HepG2 (cell line): ENCODE results near the gene LZTS2. TPM values are rescaled to one million over a fixed set of nuclear protein-coding genes. Genes with fewer than 3 reads are reported as not detected.

Experiments
- ATF6 ChIP-seq: sonication (generic); formaldehyde crosslinking; conservative IDR thresholded peaks from 2 replicates; pipeline ENCODE4 v1.4.0; 2020; ENCODE audit warnings: missing genetic modification reagents
- DNMT3B ChIP-seq: conservative IDR thresholded peaks from 2 replicates; pipeline ENCODE4 v1.6.1; 2016; ENCODE audit warnings: missing biosample characterization, control low read depth
- GZF1 ChIP-seq: sonication (generic); formaldehyde crosslinking; IDR thresholded peaks from 2 replicates; pipeline ENCODE4 v1.5.1; 2020; ENCODE audit warnings: mild to moderate bottlenecking, missing genetic modification reagents
- MAFK ChIP-seq, 2 experiments: IDR thresholded peaks in 1 of 2; conservative IDR thresholded peaks in 1 of 2; 2 replicates each; pipeline ENCODE4 v1.6.1; 2011; ENCODE audit warnings: improper control_type of control experiment in 2 of 2, low read length in 2 of 2
- MTF1 ChIP-seq: sonication (generic); formaldehyde crosslinking; IDR thresholded peaks from 2 replicates; pipeline ENCODE4 v1.5.0; 2020; ENCODE audit warnings: missing genetic modification reagents
- RXRA ChIP-seq: sonication (generic); formaldehyde crosslinking; IDR thresholded peaks from 2 replicates; pipeline ENCODE4 v1.5.1; 2020; ENCODE audit warnings: missing genetic modification reagents
- ZFYVE20 ChIP-seq: sonication (generic); formaldehyde crosslinking; IDR thresholded peaks from 2 replicates; pipeline ENCODE4 v1.8.0; 2023; ENCODE audit warnings: low read depth, mild to moderate bottlenecking, moderate library complexity, missing genetic modification reagents, borderline replicate concordance
- ZNF207 ChIP-seq: fragments of 450-650 bp; IDR thresholded peaks from 2 replicates; pipeline ENCODE4 v1.6.1; 2016; ENCODE audit warnings: antibody characterized with exemption, borderline replicate concordance
- ZNF274 ChIP-seq: sonication (generic); formaldehyde crosslinking; IDR thresholded peaks from 2 replicates; pipeline ENCODE4 v1.5.1; 2020; ENCODE audit warnings: mild to moderate bottlenecking, missing genetic modification reagents
- ZNF576 ChIP-seq: sonication (generic); formaldehyde crosslinking; IDR thresholded peaks from 2 replicates; pipeline ENCODE4 v1.4.0; 2020; ENCODE audit warnings: mild to moderate bottlenecking, missing genetic modification reagents
- ZNF589 ChIP-seq: sonication (generic); formaldehyde crosslinking; conservative IDR thresholded peaks from 2 replicates; pipeline ENCODE4 v1.8.0; 2022; ENCODE audit warnings: mild to moderate bottlenecking, moderate library complexity, missing genetic modification reagents
- polyA plus RNA-seq, 8 experiments: library from polyadenylated mRNA; depleted of rRNA in 3 of 8; stranded (reverse) in 7 of 8; unstranded in 1 of 8; fragments of >200 nt; fragmentation: Illumina TruSeq in 4 of 8; extraction: Trizol in 4 of 8; gene quantifications; 2 replicates each; pipeline versions ENCODE4 v1.2.1 to v1.2.3, GENCODE V29; 2011 to 2016; ENCODE audit warnings: low read depth in 4 of 8, missing spikeins in 1 of 8, mixed read lengths in 1 of 8; ENCODE audit not compliant: insufficient read depth in 1 of 8
- total RNA-seq, 5 experiments: library from RNA; depleted of rRNA; stranded (reverse); fragments of >200 nt; fragmentation: Illumina TruSeq; extraction: Trizol; gene quantifications; 2 replicates each; pipeline ENCODE4 v1.2.3, GENCODE V29; 2016; ENCODE audit warnings: low read depth in 1 of 5
- TF ChIP-seq, protein P1 (sequence below): sonication (generic); formaldehyde crosslinking; IDR thresholded peaks from 2 replicates; pipeline ENCODE4 v1.9.0; 2021; ENCODE audit warnings: missing genetic modification reagents, borderline replicate concordance
- TF ChIP-seq, protein P2 (sequence below): sonication (generic); formaldehyde crosslinking; IDR thresholded peaks from 2 replicates; pipeline ENCODE4 v1.5.0; 2020; ENCODE audit warnings: missing genetic modification reagents, mild to moderate bottlenecking, borderline replicate concordance
- TF ChIP-seq, protein P3 (sequence below), 2 experiments: sonication (generic) in 1 of 2; formaldehyde crosslinking in 1 of 2; IDR thresholded peaks; 2 replicates each; pipeline versions ENCODE4 v1.6.1 to v1.9.0; 2014 to 2022; ENCODE audit warnings: antibody characterized with exemption in 1 of 2, borderline replicate concordance in 1 of 2, inconsistent platforms in 1 of 2, low read depth in 1 of 2, missing genetic modification reagents in 1 of 2

The LZTS2 gene
- total and polyA plus RNA-seq, 2 of the 13 experiments (the other 11 are each of a cell fraction or from before 2014, with no cell fraction given), result 43.6 to 65.6 TPM

DNA sequence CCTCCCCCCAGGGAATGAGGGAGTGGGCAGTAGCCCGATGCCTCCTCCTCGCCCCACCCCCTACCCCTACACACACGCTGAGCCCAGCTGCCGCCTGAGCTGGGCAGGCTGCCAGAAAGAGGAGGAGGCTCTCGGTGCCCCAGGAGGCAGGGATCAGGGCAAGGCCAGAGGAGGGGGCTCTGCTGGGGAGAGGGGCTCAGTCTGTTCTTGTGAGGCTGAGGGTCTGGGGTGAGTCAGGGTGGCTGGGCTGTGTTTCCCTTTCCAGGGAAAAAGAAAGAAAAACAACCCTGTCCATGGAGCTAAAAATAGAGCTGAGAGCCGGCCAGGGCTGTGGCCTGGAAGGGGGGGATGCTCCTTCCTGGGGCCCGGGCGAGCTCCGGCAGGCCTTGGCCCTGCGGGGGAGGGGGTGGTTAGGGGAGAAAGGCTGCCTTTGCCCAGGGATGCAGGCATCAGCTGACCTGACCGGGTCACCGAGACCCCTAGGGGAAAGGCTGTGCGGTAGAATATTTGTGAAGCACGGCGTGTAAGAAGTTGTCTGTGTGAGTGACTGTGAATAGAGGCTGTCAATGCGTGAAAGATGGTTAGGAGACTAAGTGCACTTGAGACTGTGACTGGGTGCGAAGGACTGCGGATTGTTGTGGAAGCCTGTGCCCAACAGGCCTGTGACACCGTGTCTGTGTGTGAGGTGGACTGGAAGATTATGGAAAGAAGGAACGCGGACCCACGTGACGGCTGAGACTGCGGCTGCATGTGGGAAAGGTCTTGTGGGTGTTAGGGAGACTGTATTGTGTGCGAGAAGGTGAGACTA lies 1.2 kb upstream of the LZTS2 start (continued):
- TF ChIP-seq DNMT3B (CRISPR knock-in tag) (no peak; the same call in 1 of the 2 replicates), ZNF274 (CRISPR knock-in tag) (no peak), MTF1 (CRISPR knock-in tag) (no peak), RXRA (CRISPR knock-in tag) (no peak), ZNF589 (CRISPR knock-in tag) (no peak), ZNF207 (no peak), GZF1 (CRISPR knock-in tag) (0 out of 2 replicates have a peak, but pooled peaks have one; percentile 3), ATF6 (CRISPR knock-in tag) (no peak), MAFK (conservative IDR thresholded peaks at IDR 0.05 in 1 of 2, IDR thresholded peaks at IDR 0.05 in 1 of 2; ENCODE audit: low read length in 2 of 2) (no peak), ZFYVE20 (CRISPR knock-in tag) (0 out of 2 replicates have a peak, but pooled peaks have one; percentile 32), ZNF576 (CRISPR knock-in tag) (no peak)
- TF ChIP-seq, protein P1, sequence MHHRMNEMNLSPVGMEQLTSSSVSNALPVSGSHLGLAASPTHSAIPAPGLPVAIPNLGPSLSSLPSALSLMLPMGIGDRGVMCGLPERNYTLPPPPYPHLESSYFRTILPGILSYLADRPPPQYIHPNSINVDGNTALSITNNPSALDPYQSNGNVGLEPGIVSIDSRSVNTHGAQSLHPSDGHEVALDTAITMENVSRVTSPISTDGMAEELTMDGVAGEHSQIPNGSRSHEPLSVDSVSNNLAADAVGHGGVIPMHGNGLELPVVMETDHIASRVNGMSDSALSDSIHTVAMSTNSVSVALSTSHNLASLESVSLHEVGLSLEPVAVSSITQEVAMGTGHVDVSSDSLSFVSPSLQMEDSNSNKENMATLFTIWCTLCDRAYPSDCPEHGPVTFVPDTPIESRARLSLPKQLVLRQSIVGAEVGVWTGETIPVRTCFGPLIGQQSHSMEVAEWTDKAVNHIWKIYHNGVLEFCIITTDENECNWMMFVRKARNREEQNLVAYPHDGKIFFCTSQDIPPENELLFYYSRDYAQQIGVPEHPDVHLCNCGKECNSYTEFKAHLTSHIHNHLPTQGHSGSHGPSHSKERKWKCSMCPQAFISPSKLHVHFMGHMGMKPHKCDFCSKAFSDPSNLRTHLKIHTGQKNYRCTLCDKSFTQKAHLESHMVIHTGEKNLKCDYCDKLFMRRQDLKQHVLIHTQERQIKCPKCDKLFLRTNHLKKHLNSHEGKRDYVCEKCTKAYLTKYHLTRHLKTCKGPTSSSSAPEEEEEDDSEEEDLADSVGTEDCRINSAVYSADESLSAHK (CRISPR knock-in tag), result no peak
- TF ChIP-seq, protein P2, sequence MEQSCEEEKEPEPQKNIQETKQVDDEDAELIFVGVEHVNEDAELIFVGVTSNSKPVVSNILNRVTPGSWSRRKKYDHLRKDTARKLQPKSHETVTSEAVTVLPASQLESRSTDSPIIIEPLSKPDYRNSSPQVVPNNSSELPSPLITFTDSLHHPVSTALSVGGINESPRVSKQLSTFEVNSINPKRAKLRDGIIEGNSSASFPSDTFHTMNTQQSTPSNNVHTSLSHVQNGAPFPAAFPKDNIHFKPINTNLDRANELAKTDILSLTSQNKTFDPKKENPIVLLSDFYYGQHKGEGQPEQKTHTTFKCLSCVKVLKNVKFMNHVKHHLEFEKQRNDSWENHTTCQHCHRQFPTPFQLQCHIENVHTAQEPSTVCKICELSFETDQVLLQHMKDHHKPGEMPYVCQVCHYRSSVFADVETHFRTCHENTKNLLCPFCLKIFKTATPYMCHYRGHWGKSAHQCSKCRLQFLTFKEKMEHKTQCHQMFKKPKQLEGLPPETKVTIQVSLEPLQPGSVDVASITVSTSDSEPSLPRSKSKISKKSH, result no peak
- TF ChIP-seq, protein P3, sequence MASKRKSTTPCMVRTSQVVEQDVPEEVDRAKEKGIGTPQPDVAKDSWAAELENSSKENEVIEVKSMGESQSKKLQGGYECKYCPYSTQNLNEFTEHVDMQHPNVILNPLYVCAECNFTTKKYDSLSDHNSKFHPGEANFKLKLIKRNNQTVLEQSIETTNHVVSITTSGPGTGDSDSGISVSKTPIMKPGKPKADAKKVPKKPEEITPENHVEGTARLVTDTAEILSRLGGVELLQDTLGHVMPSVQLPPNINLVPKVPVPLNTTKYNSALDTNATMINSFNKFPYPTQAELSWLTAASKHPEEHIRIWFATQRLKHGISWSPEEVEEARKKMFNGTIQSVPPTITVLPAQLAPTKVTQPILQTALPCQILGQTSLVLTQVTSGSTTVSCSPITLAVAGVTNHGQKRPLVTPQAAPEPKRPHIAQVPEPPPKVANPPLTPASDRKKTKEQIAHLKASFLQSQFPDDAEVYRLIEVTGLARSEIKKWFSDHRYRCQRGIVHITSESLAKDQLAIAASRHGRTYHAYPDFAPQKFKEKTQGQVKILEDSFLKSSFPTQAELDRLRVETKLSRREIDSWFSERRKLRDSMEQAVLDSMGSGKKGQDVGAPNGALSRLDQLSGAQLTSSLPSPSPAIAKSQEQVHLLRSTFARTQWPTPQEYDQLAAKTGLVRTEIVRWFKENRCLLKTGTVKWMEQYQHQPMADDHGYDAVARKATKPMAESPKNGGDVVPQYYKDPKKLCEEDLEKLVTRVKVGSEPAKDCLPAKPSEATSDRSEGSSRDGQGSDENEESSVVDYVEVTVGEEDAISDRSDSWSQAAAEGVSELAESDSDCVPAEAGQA (IDR thresholded peaks at IDR 0.05; ENCODE audit: low read depth), result no peak
- TF ChIP-seq, protein P3 (CRISPR knock-in tag; IDR thresholded peaks at IDR 0.05; ENCODE audit: borderline replicate concordance), result no peak
